ENCODE measurements around the gene CNTNAP2. TPM values are rescaled to one million over a fixed set of nuclear protein-coding genes. Genes with fewer than 3 reads are reported as not detected.
A peak's percentile ranks its signal among the peaks of the same experiment; 100 is the strongest.
"Not testable (repeated sequence)": the region's sequence is repeated elsewhere in the genome, so short reads cannot be mapped to it uniquely, and the experiment has no call there.

Gene CNTNAP2
- total and polyA plus RNA-seq, 2 of the 13 experiments (the other 11 are each of a cell fraction or from before 2014, with no cell fraction given) = 0.40 to 0.42 TPM

DNA sequence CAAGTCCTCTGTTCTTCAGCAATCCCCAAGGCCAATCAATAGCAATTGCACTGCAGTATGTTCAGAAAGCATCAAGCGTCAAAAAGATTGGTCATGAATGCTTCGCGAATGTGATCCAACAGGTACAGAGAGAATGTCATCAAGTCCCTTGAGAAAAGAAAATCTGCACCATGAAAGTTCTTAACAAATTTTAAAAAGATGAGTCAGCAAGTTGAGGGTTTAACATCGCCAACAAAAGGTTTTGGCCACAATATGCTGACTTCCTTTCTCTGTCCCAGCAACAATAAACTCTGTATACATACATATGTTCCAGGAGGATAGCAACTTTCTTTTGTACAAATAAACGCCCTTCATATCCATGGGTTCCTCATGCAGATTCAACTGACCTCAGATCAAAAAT lies 2305.4 kb downstream of the CNTNAP2 start:
- WGBS (ENCODE audit: low lambda C conversion rate) = 94% methylated on average over 5 of the region's 5 CpGs
- H3K27ac ChIP-seq (ENCODE audit: extremely low read length, insufficient read depth, low read length) = no peak overlapping the region
- DNase-seq (ENCODE audit: low spot score) (no peak), FAIRE-seq (no peak), ATAC-seq (no peak)
- peaks cover 26% of the 10 kb centered on the region for H3K9me3 ChIP-seq (ENCODE audit: low read length)
- CTCF ChIA-PET (ENCODE audit: low intra/inter-chr PET ratio, low total read pairs) = no interaction called here
- POLR2A ChIA-PET = no interaction called here
- no peak overlapping the region for H2AFZ ChIP-seq (ENCODE audit: low read length)
- no peaks in the 10 kb centered on the region for H3K36me3 ChIP-seq (replicated peaks in 1 of 2; ENCODE audit: control insufficient read depth in 1 of 2, insufficient read depth in 2 of 2, low read length in 2 of 2)
- intact Hi-C loops (cut with micrococcal nuclease; ENCODE audit: unreplicated experiment) = no loop called here
- TF ChIP-seq MAFF (IDR thresholded peaks at IDR 0.05; ENCODE audit: low read depth, low read length) (peak; percentile 92), MAFK (conservative IDR thresholded peaks at IDR 0.05 in 1 of 2, IDR thresholded peaks at IDR 0.05 in 1 of 2; ENCODE audit: low read length in 2 of 2) (peak; percentile 89 to 96), FOSL1 (CRISPR knock-in tag; IDR thresholded peaks at IDR 0.05; ENCODE audit: borderline replicate concordance) (no peak)
- TF ChIP-seq, protein P1, sequence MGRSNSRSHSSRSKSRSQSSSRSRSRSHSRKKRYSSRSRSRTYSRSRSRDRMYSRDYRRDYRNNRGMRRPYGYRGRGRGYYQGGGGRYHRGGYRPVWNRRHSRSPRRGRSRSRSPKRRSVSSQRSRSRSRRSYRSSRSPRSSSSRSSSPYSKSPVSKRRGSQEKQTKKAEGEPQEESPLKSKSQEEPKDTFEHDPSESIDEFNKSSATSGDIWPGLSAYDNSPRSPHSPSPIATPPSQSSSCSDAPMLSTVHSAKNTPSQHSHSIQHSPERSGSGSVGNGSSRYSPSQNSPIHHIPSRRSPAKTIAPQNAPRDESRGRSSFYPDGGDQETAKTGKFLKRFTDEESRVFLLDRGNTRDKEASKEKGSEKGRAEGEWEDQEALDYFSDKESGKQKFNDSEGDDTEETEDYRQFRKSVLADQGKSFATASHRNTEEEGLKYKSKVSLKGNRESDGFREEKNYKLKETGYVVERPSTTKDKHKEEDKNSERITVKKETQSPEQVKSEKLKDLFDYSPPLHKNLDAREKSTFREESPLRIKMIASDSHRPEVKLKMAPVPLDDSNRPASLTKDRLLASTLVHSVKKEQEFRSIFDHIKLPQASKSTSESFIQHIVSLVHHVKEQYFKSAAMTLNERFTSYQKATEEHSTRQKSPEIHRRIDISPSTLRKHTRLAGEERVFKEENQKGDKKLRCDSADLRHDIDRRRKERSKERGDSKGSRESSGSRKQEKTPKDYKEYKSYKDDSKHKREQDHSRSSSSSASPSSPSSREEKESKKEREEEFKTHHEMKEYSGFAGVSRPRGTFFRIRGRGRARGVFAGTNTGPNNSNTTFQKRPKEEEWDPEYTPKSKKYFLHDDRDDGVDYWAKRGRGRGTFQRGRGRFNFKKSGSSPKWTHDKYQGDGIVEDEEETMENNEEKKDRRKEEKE (IDR thresholded peaks at IDR 0.05) = no peak
- H3K4me3 ChIP-seq (replicated peaks in 1 of 3; ENCODE audit: insufficient read depth in 1 of 3, low read depth in 2 of 3, low read length in 3 of 3) = no peak overlapping the region
- BruUV-seq (replicated peaks) = no TSS peak
- peaks cover 23% of the 10 kb centered on the region for H3K4me1 ChIP-seq (ENCODE audit: insufficient read depth, low read length)
- H3K79me2 ChIP-seq (ENCODE audit: insufficient read depth, low read length) = no peaks in the 10 kb centered on the region
- no peak overlapping the region for H3K4me2 ChIP-seq (ENCODE audit: low read depth, low read length)
- no peaks in the 10 kb centered on the region for H3K27me3 ChIP-seq (ENCODE audit: control insufficient read depth in 1 of 2, insufficient read depth in 2 of 2, low read length in 2 of 2)
- no peaks in the 10 kb centered on the region for H4K20me1 ChIP-seq (ENCODE audit: insufficient read depth, low read length)
- in situ Hi-C loops (cut with HindIII; ENCODE audit: extremely low pct_ligation_motif_present, low pct_unique_long_range_greater_than_20kb) = no loop called here
- no peak overlapping the region for H3K9ac ChIP-seq (ENCODE audit: insufficient read depth, low read depth, low read length)

DNA sequence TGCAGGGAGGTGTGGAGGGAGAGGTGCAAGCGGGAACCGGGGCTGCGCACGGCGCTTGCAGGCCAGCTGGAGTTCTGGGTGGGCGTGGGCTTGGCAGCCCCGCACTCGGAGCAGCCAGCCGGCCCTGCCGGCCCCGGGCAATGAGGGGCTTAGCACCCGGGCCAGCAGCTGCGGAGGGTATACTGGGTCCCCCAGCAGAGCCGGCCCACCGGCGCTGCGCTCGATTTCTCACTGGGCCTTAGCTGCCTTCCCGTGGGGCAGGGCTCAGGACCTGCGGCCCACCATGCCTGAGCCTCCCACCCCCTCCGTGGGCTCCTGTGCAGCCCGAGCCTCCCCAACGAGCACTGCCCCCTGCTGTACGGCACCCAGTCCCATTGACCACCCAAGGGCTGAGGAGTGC lies 2309.8 kb downstream of the CNTNAP2 start:
- DNase-seq (ENCODE audit: low spot score); H3K4me3 ChIP-seq (replicated peaks in 1 of 3; ENCODE audit: insufficient read depth in 1 of 3, low read depth in 2 of 3, low read length in 3 of 3); CTCF ChIA-PET (ENCODE audit: low intra/inter-chr PET ratio, low total read pairs); POLR2A ChIA-PET; H4K20me1 ChIP-seq (ENCODE audit: insufficient read depth, low read length); H3K9ac ChIP-seq (ENCODE audit: insufficient read depth, low read depth, low read length); H3K27me3 ChIP-seq (ENCODE audit: control insufficient read depth in 1 of 2, insufficient read depth in 2 of 2, low read length in 2 of 2); ATAC-seq; H3K4me2 ChIP-seq (ENCODE audit: low read depth, low read length); in situ Hi-C loops (cut with HindIII; ENCODE audit: extremely low pct_ligation_motif_present, low pct_unique_long_range_greater_than_20kb); FAIRE-seq; BruUV-seq (replicated peaks); H3K27ac ChIP-seq (ENCODE audit: extremely low read length, insufficient read depth, low read length); H3K36me3 ChIP-seq (replicated peaks in 1 of 2; ENCODE audit: control insufficient read depth in 1 of 2, insufficient read depth in 2 of 2, low read length in 2 of 2); H2AFZ ChIP-seq (ENCODE audit: low read length); H3K79me2 ChIP-seq (ENCODE audit: insufficient read depth, low read length); intact Hi-C loops (cut with micrococcal nuclease; ENCODE audit: unreplicated experiment): not testable (repeated sequence)
- Histone ChIP-seq H3K9me3 (ENCODE audit: low read length) (peaks cover 26% of the 10 kb centered on the region), H3K4me1 (ENCODE audit: insufficient read depth, low read length) (peaks cover 53% of the 10 kb centered on the region)
- WGBS (ENCODE audit: low lambda C conversion rate) = 90% methylated on average over 2 of the region's 24 CpGs
